H9 (cell line): ENCODE results near the gene GGACT. TPM values are rescaled to one million over a fixed set of nuclear protein-coding genes. Genes with fewer than 3 reads are reported as not detected.
A peak's percentile ranks its signal among the peaks of the same experiment; 100 is the strongest.

Source experiments
- DNase-seq: peaks from one replicate; pipeline ENCODE4 v3.0.0-alpha.2; 2017
- H2AFZ ChIP-seq: one replicate; pipeline ENCODE4 v1.6.1; 2013; ENCODE audit warnings: mild to moderate bottlenecking, low read length, control low read depth, moderate library complexity
- H2AK5ac ChIP-seq: 2 replicates; pipeline ENCODE4 v1.6.1; 2013; ENCODE audit warnings: low read length, control low read depth, mixed read lengths; ENCODE audit not compliant: insufficient read length
- H2BK120ac ChIP-seq: one replicate; pipeline ENCODE4 v1.6.1; 2013; ENCODE audit warnings: low read depth, mild to moderate bottlenecking, low read length, control low read depth, inconsistent platforms; ENCODE audit not compliant: poor library complexity, severe bottlenecking
- H2BK12ac ChIP-seq: 2 replicates; pipeline ENCODE4 v1.6.1; 2013; ENCODE audit warnings: low read length, control low read depth, mixed read lengths, low read depth; ENCODE audit not compliant: insufficient read length
- H2BK15ac ChIP-seq: 2 replicates; pipeline ENCODE4 v1.6.1; 2013; ENCODE audit warnings: low read depth, low read length, control low read depth
- H2BK20ac ChIP-seq: one replicate; pipeline ENCODE4 v1.6.1; 2013; ENCODE audit warnings: low read depth, mild to moderate bottlenecking, low read length, control low read depth, inconsistent platforms; ENCODE audit not compliant: poor library complexity, severe bottlenecking
- H2BK5ac ChIP-seq: 2 replicates; pipeline ENCODE4 v1.6.1; 2013; ENCODE audit warnings: low read length, control low read depth, mixed read lengths; ENCODE audit not compliant: insufficient read length
- H3K14ac ChIP-seq: 2 replicates; pipeline ENCODE4 v1.6.1; 2013; ENCODE audit warnings: low read length, control low read depth; ENCODE audit not compliant: insufficient read depth
- H3K18ac ChIP-seq: 2 replicates; pipeline ENCODE4 v1.6.1; 2013; ENCODE audit warnings: low read depth, mild to moderate bottlenecking, mixed read lengths, low read length, control low read depth; ENCODE audit not compliant: insufficient read length
- H3K23ac ChIP-seq: 2 replicates; pipeline ENCODE4 v1.6.1; 2013; ENCODE audit warnings: low read length, control low read depth, mixed read lengths, low read depth; ENCODE audit not compliant: insufficient read length
- H3K23me2 ChIP-seq: 2 replicates; pipeline ENCODE4 v1.6.1; 2013; ENCODE audit warnings: low read depth, mild to moderate bottlenecking, mixed read lengths, low read length, control low read depth; ENCODE audit not compliant: insufficient read length, poor library complexity, severe bottlenecking
- H3K27ac ChIP-seq: 2 replicates; pipeline ENCODE4 v1.5.1; 2013; ENCODE audit warnings: low read length, control low read depth, mixed read lengths, low read depth; ENCODE audit not compliant: insufficient read length
- H3K27me3 ChIP-seq: 2 replicates; pipeline ENCODE4 v1.6.1; 2013; ENCODE audit warnings: low read length, control low read depth, inconsistent platforms; ENCODE audit not compliant: insufficient read depth
- H3K4ac ChIP-seq: 2 replicates; pipeline ENCODE4 v1.6.1; 2013; ENCODE audit warnings: low read depth, mild to moderate bottlenecking, control low read depth, inconsistent platforms, low read length, moderate library complexity
- H3K4me1 ChIP-seq: 2 replicates; pipeline ENCODE4 v1.6.1; 2013; ENCODE audit warnings: low read length, control low read depth, inconsistent platforms; ENCODE audit not compliant: insufficient read depth
- H3K4me2 ChIP-seq: 2 replicates; pipeline ENCODE4 v1.6.1; 2013; ENCODE audit warnings: low read length, control low read depth, mixed read lengths; ENCODE audit not compliant: insufficient read length, insufficient read depth
- H3K56ac ChIP-seq: 2 replicates; pipeline ENCODE4 v1.6.1; 2013; ENCODE audit warnings: low read depth, mild to moderate bottlenecking, mixed read lengths, low read length, control low read depth; ENCODE audit not compliant: insufficient read length
- H3K79me1 ChIP-seq: 2 replicates; pipeline ENCODE4 v1.6.1; 2013; ENCODE audit warnings: low read depth, mild to moderate bottlenecking, moderate library complexity, low read length, control low read depth, inconsistent platforms; ENCODE audit not compliant: insufficient read depth, poor library complexity, severe bottlenecking
- H3K79me2 ChIP-seq: 2 replicates; pipeline ENCODE4 v1.6.1; 2013; ENCODE audit warnings: low read length, control low read depth, inconsistent platforms; ENCODE audit not compliant: insufficient read depth
- H3K9ac ChIP-seq: 2 replicates; pipeline ENCODE4 v1.6.1; 2013; ENCODE audit warnings: low read length, control low read depth, mixed read lengths; ENCODE audit not compliant: insufficient read length; ENCODE audit errors: extremely low read depth
- H3K9me3 ChIP-seq: one replicate; pipeline ENCODE4 v1.6.1; 2013; ENCODE audit warnings: low read depth, low read length, inconsistent platforms; ENCODE audit not compliant: control insufficient read depth
- H3T11ph ChIP-seq: one replicate; pipeline ENCODE4 v1.6.1; 2013; ENCODE audit warnings: mild to moderate bottlenecking, low read length, control low read depth, inconsistent platforms
- H4K20me1 ChIP-seq: one replicate; pipeline ENCODE4 v1.6.1; 2013; ENCODE audit not compliant: control insufficient read depth, insufficient read length, insufficient read depth
- H4K5ac ChIP-seq: 2 replicates; pipeline ENCODE4 v1.6.1; 2013; ENCODE audit warnings: low read depth, mild to moderate bottlenecking, mixed read lengths, low read length, control low read depth; ENCODE audit not compliant: insufficient read length
- H4K8ac ChIP-seq: replicated peaks from 2 replicates; pipeline ENCODE4 v1.6.1; 2013; ENCODE audit warnings: low read length, control low read depth, mixed read lengths, low read depth; ENCODE audit not compliant: insufficient read length
- H4K91ac ChIP-seq: 2 replicates; pipeline ENCODE4 v1.6.1; 2013; ENCODE audit warnings: low read depth, mild to moderate bottlenecking, moderate library complexity, mixed read lengths, low read length, control low read depth; ENCODE audit not compliant: insufficient read length
- H3K27ac Mint-ChIP-seq, 3 experiments: 2 replicates in 2 of 3; 3 replicates in 1 of 3; pipeline ENCODE4 v1.8.0; 2020 to 2021; ENCODE audit warnings: mixed read lengths in 3 of 3, mild to moderate bottlenecking in 1 of 3, moderate library complexity in 1 of 3
- H3K27me3 Mint-ChIP-seq: 2 replicates; pipeline ENCODE4 v1.8.0; 2021; ENCODE audit warnings: low read depth, mild to moderate bottlenecking, moderate library complexity, mixed read lengths
- H3K36me3 Mint-ChIP-seq, 3 experiments: 2 replicates in 2 of 3; 3 replicates in 1 of 3; pipeline ENCODE4 v1.8.0; 2020 to 2021; ENCODE audit warnings: low read depth in 3 of 3, mixed read lengths in 3 of 3; ENCODE audit not compliant: insufficient read depth in 1 of 3
- H3K4me1 Mint-ChIP-seq, 2 experiments: 2 replicates each; pipeline ENCODE4 v1.8.0; 2020; ENCODE audit warnings: mixed read lengths in 2 of 2
- H3K4me3 Mint-ChIP-seq, 2 experiments: 2 replicates in 1 of 2; 3 replicates in 1 of 2; pipeline ENCODE4 v1.8.0; 2020 to 2021; ENCODE audit warnings: mild to moderate bottlenecking in 2 of 2, mixed read lengths in 2 of 2, moderate library complexity in 1 of 2
- H3K9me3 Mint-ChIP-seq, 2 experiments: 2 replicates in 1 of 2; 3 replicates in 1 of 2; pipeline ENCODE4 v1.8.0; 2020; ENCODE audit warnings: mild to moderate bottlenecking in 2 of 2, mixed read lengths in 2 of 2, moderate library complexity in 1 of 2
- WGBS: extraction: QIAGEN DNeasy Blood & Tissue Kit; methylation state at CpG from one replicate; pipeline ENCODE4 v1.1.7; 2013; ENCODE audit warnings: missing lambda C conversion rate, low lambda C conversion rate, mixed read lengths; ENCODE audit not compliant: insufficient read length; ENCODE audit errors: extremely low coverage; 5-methylcytosine and 5-hydroxymethylcytosine counted together
- total RNA-seq: library from RNA; stranded (reverse); gene quantifications from 2 replicates; pipeline ENCODE4 v1.2.1, GENCODE V29; 2021
- TF ChIP-seq, protein P1 (sequence below): fragments of 200-600 bp; sonication (generic); conservative IDR thresholded peaks from 3 replicates; pipeline ENCODE4 v1.8.0; 2021; ENCODE audit warnings: antibody characterized with exemption, mild to moderate bottlenecking

GGACT gene
- total RNA-seq, 1 experiment from 2014 or later: 1.3 TPM

DNA sequence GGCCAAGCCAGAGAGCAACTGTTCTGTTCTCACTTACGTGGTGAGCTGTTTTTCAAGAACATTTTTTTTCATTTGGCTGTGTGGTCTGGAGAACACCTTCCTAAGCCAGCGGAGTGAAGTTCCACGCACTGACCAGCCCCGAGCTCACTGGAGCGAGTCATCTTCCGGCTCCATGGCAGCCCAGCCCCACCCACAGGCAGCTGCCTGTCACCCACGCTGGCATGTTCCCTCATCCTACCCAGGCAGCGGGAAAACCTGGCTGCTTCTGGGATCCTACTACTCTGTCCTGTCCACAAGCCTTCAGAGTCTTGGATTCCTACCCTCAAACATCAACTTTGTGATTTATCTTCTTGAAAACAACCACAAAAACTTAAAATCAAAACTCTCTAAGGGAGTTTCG is 76.2 kb downstream of the GGACT start:
- no peak overlapping the region for H3K4me3 Mint-ChIP-seq
- H2BK120ac ChIP-seq: no peak overlapping the region
- H2BK20ac ChIP-seq: no peak overlapping the region
- no peak for DNase-seq
- H4K5ac ChIP-seq: no peak overlapping the region
- H4K8ac ChIP-seq: no peak overlapping the region
- no peak overlapping the region for H3K4ac ChIP-seq
- H2BK12ac ChIP-seq: no peak overlapping the region
- no peak overlapping the region for H2AK5ac ChIP-seq
- no peaks in the 10 kb centered on the region for H3K9me3 ChIP-seq
- H3K27ac Mint-ChIP-seq: peak overlapping the region in 2 of 3 experiments; percentile 31 to 78; a peak in 2 of 7 replicates
- H2AFZ ChIP-seq: no peak overlapping the region
- no peaks in the 10 kb centered on the region for H3K27me3 ChIP-seq
- no CpG with 5 or more reads among the region's 9 CpGs for WGBS
- H3K56ac ChIP-seq: no peak overlapping the region
- H4K20me1 ChIP-seq: no peaks in the 10 kb centered on the region
- H3K36me3 Mint-ChIP-seq: peaks cover 0 to 7% (median 2%) of the 10 kb centered on the region in 3 experiments; a peak in 2 of 7 replicates
- H3K4me1 ChIP-seq: peaks cover 24% of the 10 kb centered on the region
- H3K18ac ChIP-seq: no peak overlapping the region
- no peaks in the 10 kb centered on the region for H3K9me3 Mint-ChIP-seq
- no peak overlapping the region for H3K23ac ChIP-seq
- H4K91ac ChIP-seq: no peak overlapping the region
- no peak overlapping the region for H3T11ph ChIP-seq
- no peaks in the 10 kb centered on the region for H3K79me1 ChIP-seq
- no peak overlapping the region for H3K4me2 ChIP-seq
- no peak overlapping the region for H2BK5ac ChIP-seq
- TF ChIP-seq, protein P1, sequence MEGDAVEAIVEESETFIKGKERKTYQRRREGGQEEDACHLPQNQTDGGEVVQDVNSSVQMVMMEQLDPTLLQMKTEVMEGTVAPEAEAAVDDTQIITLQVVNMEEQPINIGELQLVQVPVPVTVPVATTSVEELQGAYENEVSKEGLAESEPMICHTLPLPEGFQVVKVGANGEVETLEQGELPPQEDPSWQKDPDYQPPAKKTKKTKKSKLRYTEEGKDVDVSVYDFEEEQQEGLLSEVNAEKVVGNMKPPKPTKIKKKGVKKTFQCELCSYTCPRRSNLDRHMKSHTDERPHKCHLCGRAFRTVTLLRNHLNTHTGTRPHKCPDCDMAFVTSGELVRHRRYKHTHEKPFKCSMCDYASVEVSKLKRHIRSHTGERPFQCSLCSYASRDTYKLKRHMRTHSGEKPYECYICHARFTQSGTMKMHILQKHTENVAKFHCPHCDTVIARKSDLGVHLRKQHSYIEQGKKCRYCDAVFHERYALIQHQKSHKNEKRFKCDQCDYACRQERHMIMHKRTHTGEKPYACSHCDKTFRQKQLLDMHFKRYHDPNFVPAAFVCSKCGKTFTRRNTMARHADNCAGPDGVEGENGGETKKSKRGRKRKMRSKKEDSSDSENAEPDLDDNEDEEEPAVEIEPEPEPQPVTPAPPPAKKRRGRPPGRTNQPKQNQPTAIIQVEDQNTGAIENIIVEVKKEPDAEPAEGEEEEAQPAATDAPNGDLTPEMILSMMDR: no peak
- H3K23me2 ChIP-seq: no peaks in the 10 kb centered on the region
- H2BK15ac ChIP-seq: no peak overlapping the region
- H3K14ac ChIP-seq: no peak overlapping the region
- no peak overlapping the region for H3K27ac ChIP-seq
- H3K27me3 Mint-ChIP-seq: no peaks in the 10 kb centered on the region
- peaks cover 78 to 80% of the 10 kb centered on the region in 2 experiments for H3K4me1 Mint-ChIP-seq
- no peaks in the 10 kb centered on the region for H3K79me2 ChIP-seq
- H3K9ac ChIP-seq: no peak overlapping the region
